DMS153 treated with DMSO at 0.1 percent for 48 hours (cell line): ENCODE measurements around the gene CPVL.

Experiments
- DNase-seq: peaks from one replicate; lab custom pipeline; 2025; ENCODE audit not compliant: unreplicated experiment; lab: John Stamatoyannopoulos, UW

Gene CPVL

DNA sequence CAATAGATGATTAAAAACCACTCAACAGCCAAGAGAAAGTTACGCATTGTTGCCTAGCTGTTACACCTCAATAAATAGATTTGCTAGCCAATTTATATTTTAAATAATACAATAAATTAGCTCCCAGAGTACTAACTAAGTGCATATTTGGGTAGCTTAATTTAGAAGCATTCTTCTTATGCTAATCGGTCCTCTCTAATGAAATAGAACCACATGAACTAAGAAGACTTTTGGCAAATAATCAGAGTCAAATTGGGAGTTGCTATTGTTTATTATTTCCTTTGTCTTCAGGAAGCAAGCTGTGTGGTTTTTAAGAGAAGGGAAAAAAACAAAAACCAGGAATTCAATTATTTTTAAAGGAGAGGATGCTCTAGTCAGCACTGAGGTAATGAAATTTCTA, 139.2 kb downstream of the CPVL start:
- no peak for DNase-seq

DNA sequence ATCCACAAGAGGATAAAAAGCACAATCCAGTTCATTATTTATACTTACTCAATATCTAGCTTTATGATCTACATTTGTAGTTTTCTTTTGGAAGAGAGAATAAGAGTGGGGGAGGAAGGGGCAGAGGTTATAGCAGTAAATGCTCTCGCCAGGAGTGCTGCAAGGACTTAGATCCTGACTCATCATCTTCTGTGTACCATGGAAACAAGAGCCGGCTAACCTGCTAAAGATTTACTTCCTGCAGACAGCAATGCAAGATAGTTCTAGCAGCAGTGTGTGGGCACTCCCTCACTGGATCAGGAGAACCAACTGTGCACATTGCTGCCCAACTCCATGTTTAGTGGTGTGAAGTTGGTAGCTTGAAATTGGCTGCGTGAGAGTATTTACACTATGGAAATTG, 140.5 kb downstream of the CPVL start:
- DNase-seq: no peak

DNA sequence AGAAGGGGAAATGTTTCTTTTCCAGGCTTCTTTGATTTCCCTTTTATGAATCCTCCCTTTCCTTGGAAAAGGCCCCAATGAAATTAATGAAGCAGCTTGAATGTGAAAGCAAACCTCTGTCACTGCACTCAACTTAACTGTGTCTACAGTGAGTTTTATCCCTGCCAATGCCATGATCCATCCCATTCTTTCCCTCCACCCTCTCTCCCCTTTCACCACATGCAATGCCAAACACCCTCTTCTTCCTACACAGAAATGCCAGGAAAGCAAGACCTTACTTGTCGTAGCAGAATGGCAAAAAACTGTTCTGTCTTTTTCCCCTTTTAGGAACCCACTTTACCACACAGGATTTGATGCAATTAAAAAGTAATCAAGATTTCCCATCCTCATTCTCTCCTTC, 140.9 kb downstream of the CPVL start:
- DNase-seq: no peak

DNA sequence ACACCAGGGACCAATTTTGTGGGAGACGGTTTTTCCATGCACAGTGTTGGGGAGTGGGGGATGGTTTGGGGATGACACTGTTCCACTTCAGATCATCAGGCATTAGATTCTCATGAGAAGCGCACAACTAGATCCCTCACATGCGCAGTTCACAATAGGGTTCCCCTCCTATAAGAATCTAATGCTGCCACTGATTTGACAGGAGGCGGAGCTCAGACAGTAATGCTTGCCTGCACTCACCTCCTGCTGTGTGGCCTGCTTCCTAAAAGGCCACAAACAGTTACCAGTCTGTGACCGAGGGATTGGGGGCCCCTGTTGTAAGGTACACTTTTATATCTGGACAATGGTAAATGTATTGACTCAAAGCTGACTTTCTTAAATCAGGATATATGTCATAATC, 142.6 kb downstream of the CPVL start:
- no peak for DNase-seq

DNA sequence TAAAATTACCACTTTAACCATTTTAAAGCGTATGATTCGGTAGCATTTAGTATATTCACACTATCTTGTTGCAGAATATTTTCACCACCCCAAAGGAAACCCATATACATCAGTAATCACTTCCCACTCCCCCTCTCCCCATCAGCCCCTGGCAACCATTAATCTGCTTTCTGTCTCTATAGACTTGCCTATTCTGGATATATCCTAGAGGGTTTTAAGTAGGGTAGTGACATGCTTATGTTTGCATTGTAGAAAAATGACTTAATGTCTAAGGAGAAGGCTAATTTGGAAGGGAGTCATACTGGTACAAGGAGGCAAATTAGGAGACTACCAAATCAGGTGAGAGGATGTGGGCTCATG, 145.6 kb downstream of the CPVL start:
- DNase-seq: no peak

DNA sequence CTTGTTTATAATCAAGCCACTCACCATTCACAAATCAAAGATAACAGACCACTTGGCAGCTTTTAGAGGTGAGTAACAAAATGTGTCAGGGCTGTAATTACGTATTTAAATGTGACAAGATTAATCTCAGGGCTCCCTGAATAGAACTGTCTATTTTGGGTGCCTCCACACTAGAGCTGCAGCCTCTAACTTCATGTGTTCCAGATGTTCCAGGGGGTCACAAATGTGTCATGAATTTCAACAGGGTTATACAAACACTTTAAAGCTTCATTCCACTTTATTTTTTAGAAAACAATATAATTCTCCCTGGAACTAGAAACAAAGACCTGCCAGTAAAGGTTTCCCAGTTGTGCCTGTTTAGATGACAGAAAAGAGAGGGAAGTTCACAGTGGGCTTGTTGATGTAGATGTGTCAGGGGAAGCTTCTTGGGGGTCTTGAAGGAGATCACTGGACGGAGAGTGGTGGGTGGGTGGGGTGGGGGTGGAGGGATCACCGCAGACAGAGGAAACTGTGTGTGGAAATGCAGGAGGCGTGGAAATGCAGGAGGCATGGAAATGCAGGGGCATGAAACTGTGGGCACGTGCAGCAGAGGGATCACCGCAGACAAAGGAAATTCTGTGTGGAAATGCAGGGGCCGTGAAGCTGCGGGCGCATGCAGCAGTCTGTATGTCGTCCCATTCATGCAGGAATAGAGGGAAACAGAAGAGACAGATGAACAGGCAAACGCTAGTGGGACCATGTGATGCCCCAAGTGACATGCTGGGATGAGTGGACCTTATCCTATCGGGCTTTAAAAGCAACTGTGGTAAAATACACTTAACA, 146.2 kb downstream of the CPVL start:
- DNase-seq: no peak

DNA sequence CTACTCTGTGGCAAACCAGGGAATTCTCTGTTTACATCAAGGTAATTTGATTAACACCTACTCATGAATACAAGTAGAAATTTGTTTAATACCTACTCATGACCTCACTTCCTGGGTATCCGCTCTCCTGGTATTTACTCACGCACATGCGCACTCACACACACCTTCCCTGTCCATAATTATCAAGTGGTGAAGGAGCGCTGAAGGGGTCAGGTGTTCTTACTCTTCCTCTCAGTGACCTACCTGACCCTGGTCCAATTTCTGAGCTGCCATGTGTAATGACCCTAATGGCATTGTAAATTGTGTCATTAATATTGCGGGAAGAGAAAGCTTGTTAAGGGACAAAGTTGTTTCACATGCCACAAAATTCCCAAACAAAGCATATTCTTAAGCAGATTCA, 146.9 kb downstream of the CPVL start:
- no peak for DNase-seq

DNA sequence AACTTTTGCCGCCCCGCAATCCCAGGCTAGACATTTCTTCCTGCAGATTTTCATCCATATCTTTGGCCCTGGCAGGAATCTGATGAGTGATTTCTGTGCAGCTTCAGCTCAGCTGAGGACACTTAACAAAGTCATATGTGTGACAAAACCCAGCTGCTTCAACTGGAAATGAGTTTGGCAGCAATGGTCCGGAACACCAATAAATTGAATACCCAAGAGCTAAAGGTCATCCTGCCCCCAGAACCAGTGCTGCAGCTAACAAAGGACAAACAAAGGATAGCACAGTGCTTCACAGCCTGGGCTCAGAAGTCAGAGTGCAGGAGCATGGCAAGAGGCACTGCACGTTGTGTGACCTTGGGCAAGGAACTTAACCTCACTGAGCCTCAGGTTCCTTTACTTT, 148.2 kb downstream of the CPVL start:
- no peak for DNase-seq

DNA sequence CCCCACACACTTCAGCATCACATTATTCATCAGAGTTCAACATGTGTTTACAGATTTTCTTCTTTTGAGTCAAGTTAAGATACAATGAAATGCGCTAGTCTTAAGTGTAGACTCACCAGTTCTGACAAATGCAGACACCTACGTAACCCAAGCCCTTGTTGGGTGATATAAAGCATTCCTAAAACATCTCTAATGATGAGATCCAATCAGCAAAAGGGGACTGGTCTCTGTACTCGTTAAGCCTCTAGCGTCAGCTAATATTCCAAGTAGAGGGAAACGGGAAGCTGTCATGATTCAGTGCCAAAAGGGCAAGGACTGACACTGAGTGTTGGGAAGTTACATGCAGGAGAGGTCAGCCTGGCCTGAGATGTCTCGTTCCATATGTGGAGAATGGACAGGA, 149.5 kb downstream of the CPVL start:
- no peak for DNase-seq

DNA sequence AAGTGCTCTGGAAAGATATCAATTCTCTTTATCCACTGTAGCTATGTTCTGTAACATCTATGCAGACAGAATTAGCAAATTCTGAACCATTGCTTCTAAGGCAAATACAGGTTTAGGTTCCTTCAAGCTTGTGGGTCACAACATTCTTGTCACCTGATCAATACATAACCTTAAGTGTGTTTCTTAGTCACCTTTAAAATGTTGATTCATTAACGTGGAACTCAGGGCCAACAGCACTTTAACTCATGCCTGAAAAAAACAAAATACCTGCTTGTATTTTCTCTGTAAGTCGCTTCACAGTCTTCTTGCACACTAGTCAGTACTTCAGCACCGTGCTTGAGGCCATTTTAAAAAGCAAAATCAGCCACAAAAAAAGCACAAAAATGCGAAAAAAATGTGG, 153.0 kb downstream of the CPVL start:
- DNase-seq: no peak

DNA sequence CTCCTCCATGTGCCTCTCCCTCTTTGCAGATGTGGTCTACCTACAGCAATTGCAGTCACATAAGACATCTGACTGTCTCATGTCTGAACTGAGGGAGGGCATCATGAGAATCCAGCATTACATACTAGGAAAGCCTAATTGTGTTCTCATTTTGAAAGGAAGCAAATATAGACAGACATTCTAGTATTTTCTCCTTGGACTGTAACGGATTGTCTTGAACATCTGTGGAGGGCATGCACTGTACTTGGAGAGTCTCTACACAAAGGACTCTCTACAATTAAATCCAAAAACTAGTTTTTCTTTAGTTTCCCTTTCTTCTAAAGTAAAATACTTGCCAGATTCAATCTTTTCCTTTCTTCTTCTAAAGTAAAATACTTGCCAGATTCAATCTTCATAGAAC, 153.5 kb downstream of the CPVL start:
- no peak for DNase-seq

DNA sequence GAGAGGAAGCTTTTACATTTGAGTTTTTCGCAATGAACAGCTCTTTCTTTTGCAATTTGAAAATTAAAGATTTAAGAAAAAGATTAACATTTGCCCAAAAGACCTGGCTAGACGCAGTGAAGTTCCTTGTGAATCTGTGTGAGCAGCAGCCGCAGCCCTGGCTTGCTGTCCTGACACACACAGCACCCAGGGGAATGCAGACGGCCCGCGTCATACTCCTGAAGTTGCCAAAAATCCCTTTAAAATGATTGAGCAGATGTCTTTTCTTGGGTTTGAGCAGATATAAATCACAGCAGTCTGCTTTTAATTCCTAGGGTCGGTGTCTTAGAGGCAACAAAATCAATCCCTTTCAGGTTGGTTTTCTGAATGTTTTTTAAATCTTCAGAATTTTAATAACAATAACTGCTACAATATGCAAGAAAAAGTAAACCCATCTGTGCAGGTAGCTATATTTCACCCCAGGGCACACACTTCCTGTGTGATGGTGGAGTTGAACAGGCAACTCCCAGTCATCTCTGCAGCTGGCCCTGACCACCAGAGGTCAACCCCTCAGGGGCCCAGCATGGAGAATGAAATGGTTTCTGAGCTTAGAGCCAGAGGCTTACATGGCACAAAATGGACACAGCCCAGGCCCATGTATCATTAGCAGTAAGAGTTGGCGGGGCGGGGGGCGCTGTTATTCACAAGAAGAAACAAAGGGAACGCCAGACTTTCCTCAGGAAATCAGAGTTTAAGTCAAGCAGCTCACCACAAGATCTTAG, 156.0 kb downstream of the CPVL start:
- no peak for DNase-seq

DNA sequence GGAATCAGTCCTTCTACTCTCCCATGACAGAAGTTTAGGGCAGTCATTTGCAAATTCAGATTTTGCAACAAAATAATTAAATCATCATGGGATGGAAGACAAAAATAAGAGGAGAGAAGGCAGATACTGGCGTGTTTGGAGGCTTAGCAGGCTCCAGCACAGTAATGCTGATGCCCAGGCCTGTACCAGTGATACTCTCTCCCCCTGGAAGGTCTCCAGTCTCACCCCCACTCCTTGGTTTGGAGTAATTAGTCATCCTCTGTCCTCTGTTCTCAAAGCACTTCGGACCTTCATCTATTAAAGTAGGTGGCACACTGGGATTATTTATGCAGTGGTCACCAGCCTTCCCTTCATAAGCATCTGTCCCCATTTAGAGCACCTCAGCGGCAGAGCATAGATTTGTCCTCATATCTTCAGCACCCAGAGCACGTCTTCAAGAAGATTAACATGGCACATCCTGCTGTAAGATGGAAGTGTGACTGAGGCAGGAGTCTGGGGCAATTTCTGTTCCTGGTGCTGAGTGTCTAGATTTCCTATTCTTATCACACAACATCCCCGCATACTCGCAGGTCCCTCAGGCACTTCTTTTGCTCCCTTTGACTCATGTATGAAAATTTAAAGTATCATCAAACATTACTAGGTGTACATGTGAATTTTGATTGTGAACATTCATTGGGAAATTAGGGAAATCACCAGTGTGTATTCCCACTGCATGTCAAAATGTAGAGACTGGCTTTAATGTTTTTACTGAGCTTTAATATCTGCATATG, 156.9 kb downstream of the CPVL start:
- no peak for DNase-seq

DNA sequence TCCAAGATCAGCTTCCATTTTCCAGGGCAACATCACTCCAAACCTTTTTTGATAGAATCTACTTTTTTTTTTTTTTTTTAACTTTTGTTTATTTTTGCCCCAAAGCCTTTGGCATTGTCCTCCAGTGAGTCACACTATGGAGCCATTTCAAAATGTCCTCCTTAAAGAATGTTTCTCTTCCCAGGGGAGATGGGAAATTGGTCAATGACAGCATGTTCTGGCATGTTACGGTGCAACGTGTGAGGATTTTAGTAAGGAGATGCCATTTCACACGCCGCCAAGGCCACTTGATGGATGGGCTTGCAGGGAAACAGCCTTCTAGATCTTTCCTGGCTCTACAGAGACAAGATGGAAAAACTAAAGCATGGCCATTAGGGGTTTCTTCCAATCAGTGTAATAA, 157.5 kb downstream of the CPVL start:
- no peak for DNase-seq

DNA sequence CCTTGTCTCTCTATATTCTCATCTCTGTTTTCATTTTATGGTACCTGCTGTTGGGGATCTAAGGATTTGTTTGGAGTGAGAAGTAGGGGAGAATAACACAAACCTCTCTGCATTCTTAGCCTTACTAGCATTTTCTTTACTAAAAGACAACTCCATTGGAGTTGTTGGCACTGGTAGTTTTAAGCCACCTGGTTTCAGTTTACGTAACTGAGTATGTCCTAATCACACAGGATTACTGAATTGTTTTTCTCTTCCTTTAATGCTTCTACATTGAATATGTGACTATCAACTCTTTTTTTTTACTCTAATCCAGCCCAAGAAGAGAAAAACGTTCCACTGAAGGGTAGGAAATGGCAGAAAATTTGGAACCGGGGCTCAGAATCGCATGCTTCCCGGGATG, 158.2 kb downstream of the CPVL start:
- no peak for DNase-seq

DNA sequence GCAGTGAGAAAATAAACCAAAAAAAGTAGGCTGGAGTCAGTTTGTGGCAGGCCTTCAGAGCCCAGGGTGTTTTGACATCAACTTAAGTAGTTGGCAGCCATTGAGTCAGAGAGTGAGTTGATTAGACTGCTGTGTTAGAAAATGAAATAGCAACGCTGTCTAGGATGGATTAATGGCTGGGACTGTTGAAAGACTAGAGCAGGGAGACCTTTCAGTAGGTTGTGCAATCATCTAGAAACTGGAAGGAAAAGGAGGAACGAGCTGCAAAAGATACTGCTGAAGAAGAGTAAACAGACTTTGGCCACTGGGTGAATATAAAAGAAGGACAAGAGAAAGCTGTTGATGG, 159.6 kb downstream of the CPVL start:
- no peak for DNase-seq

DNA sequence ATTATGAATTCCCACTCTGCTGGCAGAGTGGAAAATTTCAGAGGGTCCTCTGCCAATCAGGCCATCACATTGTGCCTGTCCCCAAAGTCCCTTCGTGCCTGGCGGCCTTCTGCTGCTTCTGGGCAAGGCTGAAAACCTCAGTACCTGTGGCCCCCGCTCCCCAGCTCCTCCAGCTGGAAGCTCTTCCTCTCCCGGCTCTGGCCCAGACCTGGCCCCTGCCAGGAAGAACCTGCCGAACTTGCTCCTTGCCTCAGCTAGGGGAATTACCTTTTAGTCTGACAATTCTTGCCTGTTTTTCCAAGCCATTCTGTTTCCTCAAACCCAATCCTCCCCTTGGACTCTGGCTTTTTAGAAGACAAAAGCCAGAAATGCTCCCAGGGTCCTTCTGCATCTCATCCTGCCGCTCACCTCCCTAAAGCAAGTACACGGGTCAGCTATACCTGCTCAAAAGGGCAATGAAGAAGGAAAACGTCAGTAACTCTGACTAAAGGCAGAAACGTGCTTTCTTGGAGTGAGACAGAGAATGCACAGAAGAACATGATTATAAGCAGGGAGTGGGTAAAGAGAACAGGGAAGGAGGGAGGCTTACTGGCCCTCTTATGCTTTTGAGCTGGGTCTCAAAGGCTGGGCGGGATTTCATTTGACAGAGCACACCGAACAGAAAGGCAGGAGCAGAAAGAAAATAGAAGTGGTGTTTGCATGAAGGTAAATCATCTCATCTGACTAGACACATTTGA, 160.1 kb downstream of the CPVL start:
- DNase-seq: no peak

DNA sequence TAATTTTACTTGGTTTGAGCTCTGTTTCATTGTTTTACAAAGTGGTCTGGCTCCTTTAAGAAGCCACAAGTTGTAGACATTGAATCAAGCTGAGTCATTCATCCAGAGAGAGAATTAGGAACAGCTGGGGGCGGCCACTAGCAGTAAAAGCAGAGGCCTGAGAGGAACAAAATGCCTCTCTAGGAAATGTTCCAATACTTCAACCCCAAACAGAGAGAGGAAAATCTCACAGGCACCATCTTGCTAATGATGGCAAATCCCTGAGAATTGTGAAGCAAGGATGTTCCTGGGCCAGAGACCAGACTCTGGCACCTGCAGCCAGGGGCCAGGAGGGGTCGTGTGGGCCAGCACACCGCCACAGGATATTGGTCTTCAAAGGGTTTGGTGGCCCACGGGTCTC, 161.7 kb downstream of the CPVL start:
- DNase-seq: no peak

DNA sequence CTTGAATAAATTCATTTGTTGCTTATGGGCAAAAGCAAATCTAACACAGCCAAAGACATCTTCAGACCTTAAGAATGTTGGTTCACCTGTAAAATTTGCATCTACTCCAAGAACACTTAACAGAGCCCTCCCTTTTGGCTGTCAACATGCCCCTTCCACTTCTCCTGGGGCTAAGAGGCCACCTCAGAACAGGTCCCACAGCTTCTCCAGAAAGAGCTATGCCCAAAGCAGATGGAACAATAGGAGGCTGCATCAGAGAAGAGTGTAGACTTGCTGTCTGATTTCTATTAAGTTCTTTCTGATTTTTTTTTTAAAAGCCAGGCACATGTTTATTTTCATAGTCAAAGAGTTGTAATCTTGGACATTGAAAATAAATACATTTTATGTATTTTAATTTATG, 162.1 kb downstream of the CPVL start:
- DNase-seq: no peak

DNA sequence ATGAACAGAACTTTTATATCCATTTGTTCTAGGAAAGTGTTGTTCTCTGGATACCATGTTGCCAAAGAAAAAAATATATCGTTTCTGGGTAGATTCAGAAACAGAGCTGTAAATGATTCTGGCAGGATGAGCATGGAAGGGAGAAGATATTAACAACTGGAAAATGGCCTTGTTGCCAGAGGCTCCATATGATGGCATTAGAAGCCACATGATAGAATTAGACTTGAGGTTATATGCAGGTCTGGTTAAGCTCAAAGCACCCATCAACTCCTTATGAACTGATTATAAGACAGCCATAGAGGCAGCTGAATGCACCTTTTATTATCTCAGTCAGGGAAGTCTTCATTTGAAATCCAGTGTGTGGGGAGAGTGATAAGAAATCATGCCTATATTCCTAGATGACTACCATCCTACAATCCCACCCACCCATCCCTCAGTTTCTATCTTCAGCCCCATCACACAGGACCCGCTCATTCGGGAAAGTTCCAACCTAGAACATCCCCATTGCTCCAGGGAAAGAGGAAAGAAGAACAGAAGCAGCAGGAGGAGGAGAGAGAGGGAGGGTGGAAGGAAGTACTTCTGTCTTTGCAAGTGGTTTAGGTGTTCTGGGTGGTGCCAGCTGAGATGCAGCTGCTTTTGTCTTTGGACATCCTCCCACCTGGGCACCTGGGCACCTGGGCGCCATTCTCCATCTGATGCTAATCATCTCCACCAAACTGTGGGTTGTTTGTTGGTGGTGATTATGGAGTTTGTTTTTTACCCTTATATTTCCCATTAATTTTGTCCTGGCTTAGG, 162.7 kb downstream of the CPVL start:
- no peak for DNase-seq

DNA sequence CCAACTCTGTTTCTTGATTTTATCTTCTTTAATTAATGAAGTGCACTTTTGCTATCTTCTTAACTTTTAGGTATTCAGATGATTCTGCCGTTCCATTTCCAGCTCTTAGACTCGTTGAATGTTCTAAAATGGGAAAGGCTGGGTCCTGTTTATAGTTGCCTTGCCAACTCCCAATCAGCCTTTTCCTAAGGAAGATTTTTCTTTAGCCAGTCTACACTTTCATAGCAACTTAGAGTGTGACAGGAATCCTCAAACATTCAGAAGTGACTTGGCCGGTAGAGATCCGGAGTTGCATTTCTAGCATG, 165.2 kb downstream of the CPVL start:
- DNase-seq: no peak
